MCF 10A (cell line): Measurements from ENCODE around the gene PIEZO2. TPM values are rescaled to one million over a fixed set of nuclear protein-coding genes. Genes with fewer than 3 reads are reported as not detected.

Experiments
- BruUV-seq: library from RNA; stranded (reverse); fragments of 400-500 nt; replicated peaks from 2 replicates; lab custom pipeline; 2021; lab: Mats Ljungman, UMichigan
- CTCF ChIA-PET: fragments of 300-600 bp; sonication (Branson Sonifier 250); formaldehyde crosslinking; extraction: SDS; loops from one replicate; lab custom pipeline; 2021; ENCODE audit warnings: antibody characterized with exemption, inconsistent platforms; lab: Yijun Ruan, JAX
- POLR2A ChIA-PET: fragments of 300-600, 350-650 bp; sonication (Branson Sonifier 250); formaldehyde crosslinking; extraction: SDS; loops from one replicate; lab custom pipeline; 2020; ENCODE audit warnings: antibody characterized with exemption, inconsistent platforms; lab: Yijun Ruan, JAX
- DNase-seq: peaks from one replicate; pipeline ENCODE4 v3.0.0-alpha.2; 2018; ENCODE audit not compliant: unreplicated experiment
- H3K27ac Mint-ChIP-seq: one replicate; pipeline ENCODE4 v1.8.0; 2022; ENCODE audit warnings: mild to moderate bottlenecking, low read depth, mixed read lengths; ENCODE audit not compliant: unreplicated experiment
- H3K27me3 Mint-ChIP-seq: one replicate; pipeline ENCODE4 v1.8.0; 2022; ENCODE audit warnings: mixed read lengths; ENCODE audit not compliant: insufficient read depth, unreplicated experiment
- H3K36me3 Mint-ChIP-seq: one replicate; pipeline ENCODE4 v1.8.0; 2022; ENCODE audit warnings: mild to moderate bottlenecking, moderate library complexity, mixed read lengths; ENCODE audit not compliant: insufficient read depth, unreplicated experiment
- H3K4me1 Mint-ChIP-seq: one replicate; pipeline ENCODE4 v1.8.0; 2022; ENCODE audit warnings: mixed read lengths; ENCODE audit not compliant: insufficient read depth, unreplicated experiment
- H3K4me3 Mint-ChIP-seq: one replicate; pipeline ENCODE4 v1.8.0; 2022; ENCODE audit warnings: mild to moderate bottlenecking, moderate library complexity, mixed read lengths; ENCODE audit not compliant: unreplicated experiment
- H3K9me3 Mint-ChIP-seq: one replicate; pipeline ENCODE4 v1.8.0; 2022; ENCODE audit warnings: mixed read lengths; ENCODE audit not compliant: unreplicated experiment
- CTCF ChIP-seq: fragments of 200-600 bp; IDR thresholded peaks from one replicate; pipeline ENCODE4 v1.8.0; 2022; ENCODE audit warnings: antibody characterized with exemption, mild to moderate bottlenecking; ENCODE audit not compliant: unreplicated experiment
- intact Hi-C: fragments of 100-400 bp; cut with micrococcal nuclease; formaldehyde crosslinking; loops from 2 replicates; pipeline ENCODE4 v1.14.1; 2022
- total RNA-seq: library from RNA; stranded (reverse); gene quantifications from 2 replicates; pipeline ENCODE4 v1.2.3, GENCODE V29; 2022

PIEZO2 gene
- total RNA-seq, 1 experiment from 2014 or later: 0.49 TPM

GRCh38 chr18:10898417-10898974, 250.9 kb downstream of the PIEZO2 start:
- DNase-seq: no peak
- TF ChIP-seq CTCF: no peak
- Mint-ChIP-seq H3K36me3 (no peaks in the 10 kb centered on the region), H3K9me3 (no peaks in the 10 kb centered on the region), H3K27ac (no peak overlapping the region), H3K4me1 (peaks cover 1% of the 10 kb centered on the region), H3K27me3 (no peaks in the 10 kb centered on the region), H3K4me3 (no peak overlapping the region)
- POLR2A ChIA-PET: interaction anchor here (0.8 kb wide), 1 partner anchor 23 kb away, joined by 3 read pairs; no protein-coding TSS in a partner anchor
- no TSS peak for BruUV-seq
- CTCF ChIA-PET: no interaction called here
- intact Hi-C loops: no loop called here

GRCh38 chr18:10896851-10897250, 252.5 kb downstream of the PIEZO2 start:
- intact Hi-C loops: no loop called here
- Mint-ChIP-seq H3K4me1 (peaks cover 15% of the 10 kb centered on the region), H3K27me3 (no peaks in the 10 kb centered on the region), H3K27ac (no peak overlapping the region), H3K9me3 (no peaks in the 10 kb centered on the region), H3K36me3 (no peaks in the 10 kb centered on the region), H3K4me3 (no peak overlapping the region)
- BruUV-seq: no TSS peak
- TF ChIP-seq CTCF: no peak
- POLR2A ChIA-PET: no interaction called here
- no peak for DNase-seq
- CTCF ChIA-PET: interaction anchor here (0.7 kb wide), 1 partner anchor 308 kb away, joined by 3 read pairs; no protein-coding TSS in a partner anchor

GRCh38 chr18:10895976-10896375, 253.4 kb downstream of the PIEZO2 start:
- H3K36me3 Mint-ChIP-seq: no peaks in the 10 kb centered on the region
- H3K9me3 Mint-ChIP-seq: no peaks in the 10 kb centered on the region
- ChIA-PET POLR2A (no interaction called here), CTCF (no interaction called here)
- no peak for TF ChIP-seq CTCF
- no peak overlapping the region for H3K27ac Mint-ChIP-seq
- BruUV-seq: no TSS peak
- no peaks in the 10 kb centered on the region for H3K27me3 Mint-ChIP-seq
- H3K4me1 Mint-ChIP-seq: peaks cover 15% of the 10 kb centered on the region
- intact Hi-C loops: no loop called here
- no peak for DNase-seq
- no peak overlapping the region for H3K4me3 Mint-ChIP-seq

- ChIA-PET POLR2A (no interaction called here), CTCF (interaction anchor here (1.1 kb wide), 1 partner anchor 43 kb away, joined by 3 read pairs; no protein-coding TSS in a partner anchor)
- DNase-seq: no peak
- TF ChIP-seq CTCF: no peak
- no TSS peak for BruUV-seq
- Mint-ChIP-seq H3K36me3 (no peaks in the 10 kb centered on the region), H3K27me3 (no peaks in the 10 kb centered on the region), H3K4me3 (no peak overlapping the region), H3K4me1 (peaks cover 15% of the 10 kb centered on the region), H3K27ac (no peak overlapping the region), H3K9me3 (no peaks in the 10 kb centered on the region)
- intact Hi-C loops: no loop called here
These were observed 254.9 kb downstream of the PIEZO2 start for GRCh38 chr18:10894501-10894900.
